ENCODE data around the gene CDCP1.

GRCh38 chr3:45116350-45116749 is 29.8 kb downstream of the CDCP1 start:
- TF ChIP-seq CTCF (IDR thresholded peaks at IDR 0.05; ENCODE audit: low read length): no peak
- TF ChIP-seq EZH2 (optimal IDR thresholded peaks at IDR 0.05; ENCODE audit: low read depth, low read length): no peak
- no peak for TF ChIP-seq EZH2phosphoT487 (IDR thresholded peaks at IDR 0.05; ENCODE audit: low read length)

Measured in MM.1S (cell line).